Ovary (tissue), 3 donors: ENCODE data around the gene TTLL5.

Source experiments
- CTCF ChIP-seq, 3 donors: fragments of 450-650 bp in 2 of 3; fragments of 200-600 bp in 1 of 3; IDR thresholded peaks; one replicate each; pipeline versions ENCODE4 v1.5.1 to v1.8.0; 2016 to 2022; ENCODE audit warnings: antibody characterized with exemption in 3 of 3, mild to moderate bottlenecking in 1 of 3
- POLR2A ChIP-seq: fragments of 450-650 bp; IDR thresholded peaks from one replicate; pipeline ENCODE4 v1.6.1; 2017; ENCODE audit warnings: antibody characterized with exemption, mild to moderate bottlenecking, moderate library complexity
- donor health status: DM: no; HTN: no; CAD: no.

DNA sequence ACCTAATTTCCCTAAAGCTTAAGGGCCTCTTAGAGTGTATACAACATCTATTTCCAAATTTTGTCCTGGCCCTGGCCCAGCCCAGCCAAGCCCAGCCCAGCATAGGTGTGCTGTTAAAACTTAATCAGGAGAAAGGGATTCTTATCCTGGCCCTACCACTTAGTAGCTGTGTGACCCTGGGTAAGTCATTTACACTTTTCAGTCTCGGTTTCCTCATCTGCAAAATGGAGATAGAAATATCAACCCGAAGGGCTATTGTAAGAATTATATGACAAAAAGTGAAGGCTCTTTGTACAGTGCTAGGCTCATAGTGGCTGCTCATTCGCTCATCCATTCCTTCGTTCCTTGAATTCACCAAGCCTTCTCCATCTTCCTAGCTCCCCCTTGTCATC is 812 bp upstream of the TTLL5 start:
- TF ChIP-seq CTCF (IDR thresholded peaks at IDR 0.05): no peak
- no peak for TF ChIP-seq POLR2A
